K562 (cell line): Measurements from ENCODE around the gene SLC17A2. TPM values are rescaled to one million over a fixed set of nuclear protein-coding genes. Genes with fewer than 3 reads are reported as not detected.
A peak's percentile ranks its signal among the peaks of the same experiment; 100 is the strongest.

Experiments
- ATAC-seq: fragments of 200-7000 bp; cut with Tn5 transposase; 3 replicates; pipeline ENCODE4 v1.9.1; 2020; ENCODE audit warnings: moderate library complexity
- BruUV-seq: library from RNA; stranded (reverse); fragments of 400-500 nt; replicated peaks from 2 replicates; lab custom pipeline; 2021; lab: Mats Ljungman, UMichigan
- CTCF ChIA-PET: fragments of 300-600 bp; formaldehyde crosslinking; extraction: SDS; loops from one replicate; lab custom pipeline; 2021; ENCODE audit warnings: low intra/inter-chr PET ratio; lab: Yijun Ruan, JAX
- POLR2A ChIA-PET: fragments of 300-600, 350-650 bp; sonication (Branson Sonifier 250); formaldehyde crosslinking; extraction: SDS; loops from one replicate; lab custom pipeline; 2021; ENCODE audit warnings: antibody characterized with exemption, inconsistent platforms; lab: Yijun Ruan, JAX
- DNase-seq, 4 experiments: peaks; one replicate each; pipeline versions ENCODE4 v3.0.0 to v3.0.0-alpha.2; 2011 to 2018; ENCODE audit warnings: low spot score in 3 of 4, mixed read lengths in 3 of 4; ENCODE audit errors: extremely low read depth in 1 of 4
- FAIRE-seq: peaks from 2 replicates; lab custom pipeline; 2011; peaks lifted over from hg19 to GRCh38; lab: Jason Lieb, UNC
- H2AFZ ChIP-seq: 2 replicates; pipeline ENCODE4 v1.6.0; 2011; ENCODE audit warnings: low read depth, low read length, control low read depth, inconsistent platforms
- H3K27ac ChIP-seq: fragments of 200-600 bp; 3 replicates; pipeline ENCODE4 v1.8.0; 2011; ENCODE audit warnings: low read depth, mild to moderate bottlenecking, control low read depth, inconsistent platforms, low read length, moderate library complexity, mixed read lengths; ENCODE audit errors: extremely low read depth
- H3K27me3 ChIP-seq, 2 experiments: fragments of 300-600 bp in 1 of 2; 2 replicates in 1 of 2; 3 replicates in 1 of 2; pipeline versions ENCODE4 v1.6.0 to v1.8.0; 2011; ENCODE audit warnings: inconsistent platforms in 2 of 2, low read length in 2 of 2, mild to moderate bottlenecking in 1 of 2, mixed read lengths in 1 of 2, moderate library complexity in 1 of 2; ENCODE audit not compliant: control insufficient read depth in 2 of 2, insufficient read depth in 2 of 2
- H3K36me3 ChIP-seq: fragments of 300-600 bp; 3 replicates; pipeline ENCODE4 v1.8.0; 2011; ENCODE audit warnings: mild to moderate bottlenecking, low read length, inconsistent platforms; ENCODE audit not compliant: control insufficient read depth, insufficient read depth
- H3K4me1 ChIP-seq, 2 experiments: fragments of 200-600 bp in 1 of 2; replicated peaks in 1 of 2; 2 replicates in 1 of 2; 3 replicates in 1 of 2; pipeline versions ENCODE4 v1.5.1 to v1.8.0; 2011; ENCODE audit warnings: inconsistent platforms in 2 of 2, low read length in 2 of 2, mild to moderate bottlenecking in 1 of 2, mixed read lengths in 1 of 2, moderate library complexity in 1 of 2; ENCODE audit not compliant: control insufficient read depth in 2 of 2, insufficient read depth in 2 of 2
- H3K4me2 ChIP-seq: 2 replicates; pipeline ENCODE4 v1.6.1; 2011; ENCODE audit warnings: low read length, control low read depth, inconsistent platforms, mixed read lengths; ENCODE audit not compliant: insufficient read depth
- H3K4me3 ChIP-seq: fragments of 200-600 bp; sonication (generic), shearing (Covaris generic); 2 replicates; pipeline ENCODE4 v1.5.1; 2016; ENCODE audit warnings: control low read depth, inconsistent platforms
- H3K79me2 ChIP-seq: fragments of 200-600 bp; 3 replicates; pipeline ENCODE4 v1.8.0; 2011; ENCODE audit warnings: low read length, inconsistent platforms; ENCODE audit not compliant: control insufficient read depth, insufficient read depth
- H3K9ac ChIP-seq, 2 experiments: 2 replicates each; pipeline versions ENCODE4 v1.6.0 to v1.6.1; 2011; ENCODE audit warnings: low read depth in 2 of 2, low read length in 2 of 2, control low read depth in 1 of 2, inconsistent platforms in 1 of 2, mild to moderate bottlenecking in 1 of 2, mixed read lengths in 1 of 2; ENCODE audit not compliant: insufficient read depth in 1 of 2
- H3K9me1 ChIP-seq: one replicate; pipeline ENCODE4 v1.6.0; 2011; ENCODE audit warnings: inconsistent platforms, mild to moderate bottlenecking, low read length, moderate library complexity; ENCODE audit not compliant: control insufficient read depth, insufficient read depth
- H3K9me3 ChIP-seq: replicated peaks from 2 replicates; pipeline ENCODE4 v1.5.1; 2011; ENCODE audit warnings: low read depth, low read length, inconsistent platforms; ENCODE audit not compliant: control insufficient read depth, insufficient read depth
- H4K20me1 ChIP-seq: replicated peaks from 2 replicates; pipeline ENCODE4 v1.6.1; 2011; ENCODE audit warnings: low read length, inconsistent platforms, mixed read lengths; ENCODE audit not compliant: control insufficient read depth, insufficient read depth
- BCLAF1 ChIP-seq, 2 experiments: fragments of 450-650 bp in 1 of 2; IDR thresholded peaks; 2 replicates each; pipeline ENCODE4 v1.6.1; 2011 to 2017; ENCODE audit warnings: low read depth in 2 of 2, antibody characterized with exemption in 1 of 2, borderline replicate concordance in 1 of 2, low read length in 1 of 2, mild to moderate bottlenecking in 1 of 2, mixed read lengths in 1 of 2; ENCODE audit not compliant: control insufficient read depth in 1 of 2
- CEBPB ChIP-seq: fragments of 450-650 bp; IDR thresholded peaks from 2 replicates; pipeline ENCODE4 v1.6.1; 2016; ENCODE audit warnings: missing genetic modification characterization, missing compliant biosample characterization
- CEBPG ChIP-seq, 3 experiments: fragments of 200-800 bp in 1 of 3; sonication (Bioruptor generic) in 1 of 3; sonication (generic) in 1 of 3; formaldehyde crosslinking in 1 of 3; IDR thresholded peaks in 2 of 3; conservative IDR thresholded peaks in 1 of 3; 2 replicates each; pipeline versions ENCODE4 v1.6.1 to v1.8.0; 2016 to 2022; ENCODE audit warnings: missing compliant biosample characterization in 2 of 3, missing genetic modification characterization in 2 of 3, mild to moderate bottlenecking in 1 of 3, missing genetic modification reagents in 1 of 3
- GABPA ChIP-seq: fragments of 200-800 bp; sonication (Bioruptor generic); conservative IDR thresholded peaks from 2 replicates; pipeline ENCODE4 v1.6.1; 2016; ENCODE audit warnings: low read depth, missing genetic modification characterization, missing compliant biosample characterization
- WGBS: fragments of 100-300 bp; shearing (Covaris generic); methylation state at CpG from one replicate; pipeline ENCODE4 v1.1.6; 2016; ENCODE audit warnings: low coverage, mixed read lengths; ENCODE audit not compliant: insufficient coverage; ENCODE audit errors: missing lambda C conversion rate; 5-methylcytosine and 5-hydroxymethylcytosine counted together
- in situ Hi-C: fragments of 300-500 bp; cut with MboI; formaldehyde crosslinking; loops from 4 replicates; pipeline ENCODE4 v1.15.0; 2018; ENCODE audit warnings: inconsistent platforms, mixed read lengths
- intact Hi-C: fragments of 100-400 bp; cut with micrococcal nuclease; formaldehyde crosslinking; loops from 2 replicates; pipeline ENCODE4 v1.14.2; 2022
- polyA plus RNA-seq, 8 experiments: library from polyadenylated mRNA; depleted of rRNA in 4 of 8; stranded (reverse) in 5 of 8; unstranded in 3 of 8; fragments of >200 nt; fragmentation: Nextera tagmentation in 2 of 8; fragmentation: Illumina TruSeq in 1 of 8; extraction: Ambion mirVana in 2 of 8; extraction: Trizol in 1 of 8; gene quantifications; 2 replicates each; pipeline versions ENCODE4 v1.2.1 to v1.2.3, GENCODE V29; 2011 to 2014; ENCODE audit warnings: inconsistent platforms in 1 of 8, missing spikeins in 1 of 8
- total RNA-seq, 7 experiments: library from RNA; depleted of rRNA in 6 of 7; stranded (reverse); fragments of >200 nt in 6 of 7; fragmentation: Illumina TruSeq in 2 of 7; extraction: Trizol in 2 of 7; gene quantifications; 2 replicates each; pipeline versions ENCODE4 v1.2.1 to v1.2.3, GENCODE V29; 2011 to 2021; ENCODE audit warnings: low replicate concordance in 1 of 7
- TF ChIP-seq, protein P1 (sequence below), 2 experiments: fragments of 450-650 bp in 1 of 2; sonication (generic) in 1 of 2; formaldehyde crosslinking in 1 of 2; IDR thresholded peaks in 1 of 2; conservative IDR thresholded peaks in 1 of 2; 2 replicates each; pipeline versions ENCODE4 v1.6.1 to v1.8.1; 2016 to 2023; ENCODE audit warnings: mild to moderate bottlenecking in 2 of 2, moderate library complexity in 2 of 2, inconsistent platforms in 1 of 2, missing genetic modification reagents in 1 of 2

The SLC17A2 gene
- total and polyA plus RNA-seq, 9 of the 15 experiments (the other 6 are each of a cell fraction or from before 2014, with no cell fraction given): not detected

- Histone ChIP-seq H3K4me1 (no peaks in the 10 kb centered on the region), H3K27ac (no peak overlapping the region), H3K9me1 (no peaks in the 10 kb centered on the region), H3K4me3 (no peak overlapping the region), H4K20me1 (no peaks in the 10 kb centered on the region), H3K36me3 (no peaks in the 10 kb centered on the region), H2AFZ (no peak overlapping the region), H3K79me2 (no peaks in the 10 kb centered on the region), H3K27me3 (no peaks in the 10 kb centered on the region), H3K9ac (no peak overlapping the region), H3K4me2 (no peak overlapping the region), H3K9me3 (peaks cover 3% of the 10 kb centered on the region; the same call in 1 of the 2 replicates)
- intact Hi-C loops (loop anchor here (5.0 kb wide), 4 partner anchors 47 to 678 kb away; no protein-coding TSS in a partner anchor), in situ Hi-C loops (no loop called here)
- DNase-seq: no peak
- no TSS peak for BruUV-seq
- WGBS: 12% methylated on average over 8 of the region's 8 CpGs
- TF ChIP-seq GABPA (tag) (0 out of 2 replicates have a peak, but pooled peaks have one; percentile 5), CEBPG (CRISPR knock-in tag; IDR thresholded peaks at IDR 0.05) (0 out of 2 replicates have a peak, but pooled peaks have one; percentile 17), CEBPG (tag; conservative IDR thresholded peaks at IDR 0.05 in 1 of 2, IDR thresholded peaks at IDR 0.05 in 1 of 2) (peak; percentile 74 to 91), BCLAF1 (IDR thresholded peaks at IDR 0.05; ENCODE audit: borderline replicate concordance in 1 of 2, control insufficient read depth in 1 of 2, low read depth in 2 of 2, low read length in 1 of 2) (no peak), CEBPB (tag) (peak; percentile 83)
- TF ChIP-seq, protein P1, sequence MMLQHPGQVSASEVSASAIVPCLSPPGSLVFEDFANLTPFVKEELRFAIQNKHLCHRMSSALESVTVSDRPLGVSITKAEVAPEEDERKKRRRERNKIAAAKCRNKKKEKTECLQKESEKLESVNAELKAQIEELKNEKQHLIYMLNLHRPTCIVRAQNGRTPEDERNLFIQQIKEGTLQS (IDR thresholded peaks at IDR 0.05): peak; percentile 61
- TF ChIP-seq, protein P1 (CRISPR knock-in tag; conservative IDR thresholded peaks at IDR 0.05): no peak
- CTCF ChIA-PET: no interaction called here
- ATAC-seq: no peak
- no peak for FAIRE-seq
- POLR2A ChIA-PET: interaction anchor here (0.6 kb wide), 1 partner anchor 482 kb away, joined by 4 read pairs; no protein-coding TSS in a partner anchor
Measured at GRCh38 chr6:25944688-25945574, 14.4 kb upstream of the SLC17A2 start.
